Neural progenitor cell (in vitro differentiated cells): ENCODE data around the gene IL17A.

Experiments used
- CTCF ChIP-seq: fragments of 200-600 bp; sonication (generic); IDR thresholded peaks from 2 replicates; pipeline ENCODE4 v1.5.1; 2017; ENCODE audit warnings: antibody characterized with exemption, mild to moderate bottlenecking
- EZH2 ChIP-seq: fragments of 200-600 bp; sonication (generic); IDR thresholded peaks from 2 replicates; pipeline ENCODE4 v1.6.1; 2017; ENCODE audit warnings: antibody characterized with exemption, mild to moderate bottlenecking, moderate library complexity

DNA sequence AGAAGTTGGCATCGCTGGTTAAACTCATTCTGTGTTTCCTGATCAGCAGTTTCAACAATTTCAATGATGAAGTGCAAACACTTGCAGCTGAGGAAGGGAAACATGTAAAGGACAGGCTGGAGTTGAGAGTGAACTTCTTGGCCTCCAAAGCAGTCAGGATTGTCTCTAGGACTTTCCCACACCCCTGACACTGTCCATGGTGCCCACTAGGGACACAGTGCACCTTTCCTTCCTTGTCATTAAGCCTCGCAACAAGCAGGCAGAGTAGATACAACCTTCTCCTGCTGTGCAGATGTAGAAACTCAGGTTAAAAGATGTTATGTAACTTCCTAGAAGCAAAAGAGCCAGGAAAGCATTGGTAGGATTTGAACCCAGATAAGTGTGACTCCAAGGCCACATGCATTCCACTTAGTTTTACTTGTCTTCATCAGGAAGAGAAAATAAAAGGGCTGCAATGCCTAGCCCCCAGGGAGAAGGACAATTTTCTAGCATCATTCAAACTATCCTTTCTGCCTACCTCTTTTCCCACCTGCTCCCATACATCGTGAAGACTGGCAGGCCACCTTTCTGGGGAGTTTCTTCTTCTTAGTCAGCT lies 39.2 kb upstream of the IL17A start:
- TF ChIP-seq CTCF: no peak
- TF ChIP-seq EZH2: no peak
